Measurements from ENCODE around the gene PBX2. TPM values are rescaled to one million over a fixed set of nuclear protein-coding genes. Genes with fewer than 3 reads are reported as not detected.
"Not testable (repeated sequence)": the region's sequence is repeated elsewhere in the genome, so short reads cannot be mapped to it uniquely, and the experiment has no call there.

Gene PBX2
- total RNA-seq, 1 donor from 2014 or later: 11.8 TPM

GRCh38 chr6:32188381-32189068 is 1.5 kb downstream of the PBX2 start:
- FAIRE-seq (no peak), DNase-seq (ENCODE audit: low spot score in 2 of 2) (no peak)

- not testable (repeated sequence) for FAIRE-seq
Observed at GRCh38 chr6:32187725-32188380, 2.1 kb downstream of the PBX2 start.

GRCh38 chr6:32187009-32187709 is 2.8 kb downstream of the PBX2 start:
- DNase-seq (ENCODE audit: low spot score in 2 of 2) (no peak), FAIRE-seq (no peak)

More at GRCh38 chr6:32187725-32188380, 2.1 kb downstream of the PBX2 start:
- not testable (repeated sequence) for DNase-seq (ENCODE audit: low spot score in 2 of 2)

- not testable (repeated sequence) for FAIRE-seq
Observed at GRCh38 chr6:32186151-32186840, 3.7 kb downstream of the PBX2 start.

GRCh38 chr6:32185681-32186131 is 4.3 kb downstream of the PBX2 start:
- DNase-seq (ENCODE audit: low spot score in 2 of 2); FAIRE-seq: not testable (repeated sequence)

More at GRCh38 chr6:32186151-32186840, 3.7 kb downstream of the PBX2 start:
- DNase-seq (ENCODE audit: low spot score in 2 of 2): not testable (repeated sequence)

GRCh38 chr6:32184084-32184640 is 5.8 kb downstream of the PBX2 start, which contains the start of gene AGER:
TSS of gene AGER (minus strand) at chr6:32184253. CDS start at chr6:32184222, 31 bp downstream.
- DNase-seq (ENCODE audit: low spot score in 2 of 2) (no peak), FAIRE-seq (no peak)

- DNase-seq (ENCODE audit: low spot score in 2 of 2) (no peak), FAIRE-seq (no peak)
Observed at GRCh38 chr6:32183483-32184083, 6.4 kb downstream of the PBX2 start.

- no peak for FAIRE-seq
- no peak for DNase-seq (ENCODE audit: low spot score in 2 of 2)
Observed at GRCh38 chr6:32183030-32183429, 7.0 kb downstream of the PBX2 start.

- DNase-seq (ENCODE audit: low spot score in 2 of 2): no peak
- no peak for FAIRE-seq
Observed at GRCh38 chr6:32182555-32182981, 7.4 kb downstream of the PBX2 start.

- DNase-seq (ENCODE audit: low spot score in 2 of 2) (no peak), FAIRE-seq (no peak)
Observed at GRCh38 chr6:32181915-32182529, 8.0 kb downstream of the PBX2 start.

GRCh38 chr6:32181148-32181702 is 8.8 kb downstream of the PBX2 start:
- FAIRE-seq (no peak), DNase-seq (ENCODE audit: low spot score in 2 of 2) (no peak)

GRCh38 chr6:32179766-32180405 is 10.1 kb downstream of the PBX2 start:
- DNase-seq (ENCODE audit: low spot score in 2 of 2) (no peak), FAIRE-seq (no peak)

- DNase-seq (ENCODE audit: low spot score in 2 of 2): no peak
- FAIRE-seq: no peak
Observed at GRCh38 chr6:32178547-32179440, 11.2 kb downstream of the PBX2 start.

GRCh38 chr6:32177788-32178546 is 12.0 kb downstream of the PBX2 start, which contains the start of gene RNF5:
TSS of gene RNF5 (plus strand) at chr6:32178405. CDS start at chr6:32178512, 107 bp downstream.
- peak; percentile 88 for FAIRE-seq
- DNase-seq (ENCODE audit: low spot score in 2 of 2): peak; percentile 93 to 95

- FAIRE-seq (no peak), DNase-seq (ENCODE audit: low spot score in 2 of 2) (no peak)
Observed at GRCh38 chr6:32177183-32177787, 12.7 kb downstream of the PBX2 start.

- no peak for DNase-seq (ENCODE audit: low spot score in 2 of 2)
- FAIRE-seq: no peak
Observed at GRCh38 chr6:32176476-32177182, 13.4 kb downstream of the PBX2 start.

Measured in frontal cortex (tissue), 4 donors.